Activated CD4-positive, alpha-beta T cell treated with anti-CD3 and anti-CD28 coated beads for 4 hours (primary cell): ENCODE data around the gene TMEM203.
"Not testable (repeated sequence)": the region's sequence is repeated elsewhere in the genome, so short reads cannot be mapped to it uniquely, and the experiment has no call there.

Source experiments
- DNase-seq, 2 donors: peaks; one replicate each; pipeline ENCODE4 v3.0.0-alpha.2; 2020

TMEM203 gene

DNA sequence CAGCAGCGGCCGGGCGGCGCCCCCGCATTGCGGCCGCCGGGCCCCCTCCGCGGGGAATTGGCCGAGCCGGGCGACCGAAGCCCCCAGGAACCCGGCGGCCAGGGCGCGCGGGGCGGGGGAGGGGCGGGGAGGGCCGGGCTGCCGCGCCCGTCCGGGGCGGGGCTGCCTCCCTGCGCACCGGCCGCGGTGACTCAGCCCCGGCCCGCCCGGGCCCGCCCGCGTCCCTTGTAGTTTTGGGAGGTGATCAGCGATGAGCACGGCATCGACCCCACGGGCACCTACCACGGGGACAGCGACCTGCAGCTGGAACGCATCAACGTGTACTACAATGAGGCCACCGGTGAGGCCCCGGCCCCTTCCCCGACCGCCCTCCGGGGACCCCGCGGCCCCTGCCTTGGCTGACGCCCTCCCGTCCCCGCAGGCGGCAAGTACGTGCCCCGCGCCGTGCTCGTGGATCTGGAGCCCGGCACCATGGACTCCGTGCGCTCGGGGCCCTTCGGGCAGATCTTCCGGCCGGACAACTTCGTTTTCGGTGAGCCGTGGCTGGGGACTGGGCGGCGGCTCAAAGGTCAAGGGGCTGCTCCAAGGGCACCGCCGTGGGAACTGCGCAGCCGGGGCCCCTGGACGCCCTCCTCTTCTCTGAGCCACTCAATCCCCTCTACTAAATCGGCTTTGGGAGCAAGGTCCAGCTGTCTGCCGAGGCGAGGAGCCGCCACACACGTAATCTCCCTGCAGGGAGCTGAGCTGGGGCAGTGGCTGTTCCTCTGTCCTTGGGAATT is 36.2 kb upstream of the TMEM203 start:
- peak; percentile 74 to 79 for DNase-seq

DNA sequence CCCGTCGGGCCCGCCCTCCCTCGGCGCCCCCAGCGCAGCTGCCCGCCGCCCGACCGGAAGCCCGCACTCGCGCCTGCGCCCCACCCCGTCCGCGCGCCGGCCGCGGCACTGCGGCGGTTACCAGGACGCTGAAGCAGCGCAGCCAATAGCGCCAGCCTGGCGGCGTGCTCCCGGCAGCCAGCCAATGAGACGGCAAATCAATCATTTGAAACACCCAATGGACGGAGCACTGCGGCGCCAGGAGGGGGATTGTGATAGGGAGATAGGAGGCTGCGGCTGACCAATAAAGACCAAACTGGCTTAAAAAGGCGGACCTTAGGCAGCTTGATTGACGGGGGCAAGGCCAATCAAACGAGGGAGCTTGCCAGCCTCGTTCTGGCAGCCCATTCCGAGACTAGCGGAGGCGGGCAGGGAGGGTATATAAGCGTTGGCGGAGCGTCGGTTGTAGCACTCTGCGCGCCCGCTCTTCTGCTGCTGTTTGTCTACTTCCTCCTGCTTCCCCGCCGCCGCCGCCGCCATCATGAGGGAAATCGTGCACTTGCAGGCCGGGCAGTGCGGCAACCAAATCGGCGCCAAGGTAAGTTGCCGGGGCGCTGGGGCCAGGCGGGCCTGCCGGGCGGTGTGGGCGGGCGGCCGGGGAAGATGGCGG is 35.5 kb upstream of the TMEM203 start, which contains the start of gene TUBB4B:
Gene TUBB4B (plus strand): TSS at position 447 of the 649 bp plus-strand sequence. CDS start 74 bp downstream, at position 521.
- peak; percentile 97 to 98 for DNase-seq

GRCh38 chr9:137240318-137240840 is 34.9 kb upstream of the TMEM203 start:
- DNase-seq, result peak; percentile 62 to 74

GRCh38 chr9:137239541-137240200 is 34.2 kb upstream of the TMEM203 start:
- not testable (repeated sequence) for DNase-seq

GRCh38 chr9:137237759-137238726 is 32.6 kb upstream of the TMEM203 start:
- no peak for DNase-seq

DNA sequence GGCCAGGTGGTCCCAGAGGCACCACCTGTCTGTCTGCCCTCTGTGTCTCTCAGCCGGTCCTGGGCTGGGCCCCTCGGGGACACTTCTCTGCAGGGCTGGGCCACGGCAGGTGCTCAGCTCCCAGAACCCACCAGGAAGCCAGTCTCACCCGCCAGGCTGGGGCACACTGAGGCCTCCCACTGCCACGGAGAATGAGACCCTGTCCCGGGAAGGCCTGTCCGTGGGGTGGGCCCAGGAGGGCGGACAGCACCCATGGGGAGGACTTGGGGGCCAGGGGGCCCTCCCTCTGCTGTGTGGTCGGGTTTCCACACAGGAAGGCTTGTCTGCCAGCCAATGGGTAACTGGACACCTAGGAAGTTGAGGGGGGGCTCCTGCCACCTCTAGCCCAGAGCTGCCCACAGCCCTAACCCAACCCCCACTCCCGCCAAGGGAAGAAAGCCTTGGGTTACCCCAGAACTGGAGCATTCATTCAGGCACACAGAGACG is 31.5 kb upstream of the TMEM203 start:
- no peak for DNase-seq

DNA sequence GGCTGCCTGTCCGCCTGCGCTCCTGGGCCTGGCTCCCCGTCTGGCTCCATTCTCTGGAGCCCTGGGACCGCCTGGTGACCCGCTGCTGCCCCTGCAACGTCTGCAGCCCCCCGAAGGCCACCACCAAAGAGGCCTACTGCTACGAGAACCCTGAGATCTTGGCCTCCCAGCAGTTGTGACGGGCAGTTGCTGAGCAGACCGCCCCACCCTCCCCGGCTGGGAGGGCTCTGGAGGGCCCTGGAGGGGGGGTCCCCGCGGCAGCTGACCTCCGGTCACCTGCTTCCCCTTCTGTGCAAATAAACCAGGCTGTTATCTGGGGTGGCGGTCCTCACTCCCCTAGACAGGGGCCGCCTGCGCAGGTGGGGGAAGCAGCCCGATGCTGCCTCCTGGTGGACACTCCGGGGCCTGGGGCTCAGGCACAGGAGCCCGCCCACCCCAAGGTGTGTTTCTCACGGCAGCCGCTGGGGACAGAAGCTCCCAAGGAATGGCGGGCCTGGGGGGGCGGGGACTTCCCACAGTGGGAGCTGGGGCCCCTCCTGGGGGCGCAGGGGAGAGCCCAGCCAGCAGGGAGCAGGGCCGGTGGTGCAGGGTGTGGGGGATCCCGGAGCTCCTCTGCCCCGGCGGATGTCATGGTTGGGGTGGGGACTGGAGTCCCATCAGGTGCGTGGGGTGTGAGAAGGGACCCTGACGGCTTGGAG is 30.9 kb upstream of the TMEM203 start:
- peak; percentile 91 to 93 for DNase-seq

DNA sequence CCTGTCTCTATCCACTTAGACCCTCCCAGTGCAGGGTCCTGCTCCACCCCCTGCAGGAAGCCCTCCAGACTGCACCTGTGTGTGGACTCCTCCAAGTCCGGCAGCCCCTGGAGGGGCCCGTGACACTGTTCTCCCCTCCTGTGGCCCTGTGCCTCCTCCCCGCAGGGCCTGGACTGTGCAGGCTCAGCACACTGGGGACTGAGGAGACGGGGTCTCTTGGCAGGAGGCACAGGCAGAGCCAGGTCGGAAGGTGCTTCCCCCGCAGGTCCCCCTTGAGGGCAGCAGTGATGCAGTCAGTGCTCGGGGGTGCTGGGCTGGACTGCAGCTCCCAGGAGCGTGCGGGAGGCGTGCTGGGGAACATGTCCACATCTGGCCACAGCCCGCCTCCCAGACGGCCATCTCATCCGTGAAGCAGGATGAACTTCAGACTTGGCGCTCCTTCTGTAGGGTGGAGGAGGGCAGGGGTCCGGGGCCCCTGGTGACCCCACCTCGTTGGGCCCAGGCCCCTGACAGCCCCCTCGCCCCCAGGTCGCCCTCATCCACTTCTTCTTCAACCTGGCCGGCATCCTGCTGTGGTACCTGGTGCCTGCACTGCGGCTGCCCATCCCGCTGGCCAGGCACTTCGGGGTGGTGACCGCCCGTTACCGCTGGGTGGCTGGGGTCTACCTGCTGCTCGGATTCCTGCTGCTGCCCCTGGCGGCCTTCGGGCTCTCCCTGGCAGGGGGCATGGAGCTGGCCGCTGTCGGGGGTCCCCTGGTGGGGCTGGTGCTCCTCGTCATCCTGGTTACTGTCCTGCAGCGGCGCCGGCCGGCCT is 30.2 kb upstream of the TMEM203 start:
- no peak for DNase-seq

DNA sequence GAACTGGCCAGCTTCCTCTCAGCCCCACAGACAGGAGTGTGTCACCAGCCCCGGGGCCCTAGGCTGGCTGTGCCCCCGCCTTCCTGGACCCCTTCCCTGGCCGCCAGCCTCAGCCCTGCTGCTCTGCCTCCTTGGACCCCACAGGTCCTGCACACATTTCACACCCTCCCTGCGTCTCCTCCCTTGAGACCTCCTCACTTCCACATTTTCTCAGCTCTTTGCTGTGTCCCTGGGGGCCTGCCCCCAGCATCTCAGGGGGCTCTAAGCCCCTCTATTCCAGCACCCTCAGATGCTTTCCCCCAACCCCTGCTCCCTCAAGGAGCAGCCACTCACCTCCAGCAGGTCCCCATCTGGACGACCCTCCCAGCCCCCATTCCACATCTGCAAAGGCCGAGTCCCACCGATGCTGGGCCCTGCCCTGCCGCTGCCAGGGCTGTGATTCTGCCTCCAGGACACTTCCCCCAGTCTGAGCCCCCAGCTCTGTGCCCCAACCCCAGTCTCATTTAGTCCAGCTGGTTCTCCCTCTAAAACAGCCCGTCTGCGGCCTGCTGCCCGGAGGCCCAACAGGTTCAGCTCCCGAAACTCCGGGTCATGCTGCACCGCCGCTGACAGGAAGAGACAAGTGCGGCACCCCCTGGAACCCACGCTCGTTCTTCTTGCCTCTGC is 29.4 kb upstream of the TMEM203 start:
- no peak for DNase-seq

DNA sequence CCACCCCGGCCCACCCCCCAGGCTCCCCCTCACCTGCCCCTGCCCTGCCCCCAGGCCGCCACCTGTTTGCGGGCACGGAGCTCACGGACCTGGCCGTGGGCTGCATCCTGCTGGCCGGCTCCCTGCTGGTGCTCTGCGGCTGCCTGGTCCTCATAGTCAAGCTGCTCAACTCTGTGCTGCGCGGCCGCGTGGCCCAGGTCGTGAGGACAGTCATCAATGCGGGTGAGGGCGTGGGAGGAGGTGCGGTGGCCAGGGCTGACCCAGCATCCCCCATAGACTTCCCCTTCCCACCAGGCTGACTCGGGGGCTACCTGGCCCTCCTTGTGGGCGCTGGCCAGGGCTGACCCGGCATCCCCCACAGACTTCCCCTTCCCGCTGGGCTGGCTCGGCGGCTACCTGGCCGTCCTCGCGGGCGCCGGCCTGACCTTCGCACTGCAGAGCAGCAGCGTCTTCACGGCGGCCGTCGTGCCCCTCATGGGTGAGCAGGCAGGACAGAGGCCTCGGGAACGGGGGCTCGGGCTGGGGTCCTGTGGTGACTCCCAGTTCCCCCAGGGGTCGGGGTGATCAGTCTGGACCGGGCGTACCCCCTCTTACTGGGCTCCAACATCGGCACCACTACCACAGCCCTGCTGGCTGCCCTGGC is 28.7 kb upstream of the TMEM203 start:
- DNase-seq, result no peak

GRCh38 chr9:137233143-137233980 is 27.9 kb upstream of the TMEM203 start:
- no peak for DNase-seq

DNA sequence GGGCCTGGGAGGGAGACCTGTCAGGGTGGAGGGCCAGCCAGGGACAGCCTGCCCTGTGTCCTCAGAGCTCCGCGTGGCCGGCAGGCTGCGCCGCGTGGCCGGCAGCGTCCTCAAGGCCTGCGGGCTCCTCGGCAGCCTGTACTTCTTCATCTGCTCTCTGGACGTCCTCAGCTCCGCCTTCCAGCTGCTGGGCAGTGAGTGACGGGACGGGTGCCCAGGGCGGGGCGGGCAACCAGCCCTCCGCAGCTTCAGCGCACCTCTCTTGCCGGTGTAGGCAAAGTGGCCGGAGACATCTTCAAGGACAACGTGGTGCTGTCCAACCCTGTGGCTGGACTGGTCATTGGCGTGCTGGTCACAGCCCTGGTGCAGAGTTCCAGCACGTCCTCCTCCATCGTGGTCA is 27.1 kb upstream of the TMEM203 start:
- no peak for DNase-seq

DNA sequence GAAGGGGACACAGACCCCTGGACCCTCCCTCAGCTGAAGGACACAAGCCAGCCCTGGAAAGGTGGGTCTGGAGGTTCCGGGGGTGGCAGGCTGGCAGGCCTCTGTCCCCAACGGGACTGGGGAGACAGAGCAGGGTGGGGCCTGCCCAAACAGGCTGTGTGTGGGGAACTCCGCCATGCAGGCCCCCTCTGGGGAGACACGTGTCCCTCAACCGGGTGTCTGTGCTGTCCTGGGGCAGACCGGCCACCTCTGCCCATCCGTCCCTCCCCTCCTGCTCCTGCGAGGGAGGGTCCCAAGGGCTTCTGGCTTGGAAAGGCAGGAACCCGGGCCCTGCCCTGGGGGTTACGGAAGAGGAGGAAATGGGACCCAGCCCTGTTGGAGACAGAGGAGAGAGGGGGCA is 26.7 kb upstream of the TMEM203 start:
- no peak for DNase-seq

- DNase-seq, result no peak
Measured at GRCh38 chr9:137231372-137232039, 26.1 kb upstream of the TMEM203 start.

DNA sequence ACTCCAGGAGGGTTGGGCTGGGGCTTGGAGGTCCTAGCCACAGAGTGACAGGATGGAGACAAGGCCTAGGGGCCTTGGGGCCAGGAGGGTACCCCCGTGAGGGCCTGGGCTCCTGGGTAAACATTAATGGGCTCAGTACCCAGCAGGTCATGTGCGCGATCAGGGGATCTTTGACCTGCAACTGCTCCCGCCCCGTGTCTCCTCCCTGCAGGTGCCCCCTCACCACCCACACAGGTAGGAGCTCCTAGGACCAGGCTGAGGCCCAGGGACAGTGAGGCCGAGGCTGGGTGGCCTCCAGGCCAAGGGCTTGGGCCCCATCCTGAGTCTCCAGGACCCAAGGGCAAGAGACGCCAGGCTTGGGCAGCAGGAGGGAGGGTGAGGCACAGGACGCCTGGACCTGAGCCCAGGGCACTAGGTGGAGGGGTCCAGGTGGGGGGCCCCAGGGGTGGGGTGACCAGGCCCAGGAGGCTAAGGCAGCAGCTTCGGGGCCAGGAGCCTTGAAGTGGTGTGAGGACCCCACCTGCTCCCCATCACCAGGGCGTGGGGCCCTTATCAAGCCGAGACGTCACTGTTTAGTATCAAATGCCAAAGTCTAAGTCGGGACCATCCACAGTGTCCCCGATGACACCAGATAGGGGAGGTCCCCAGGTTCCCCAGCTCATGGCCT is 25.4 kb upstream of the TMEM203 start, which contains the start of gene SLC34A3:
Gene SLC34A3 (plus strand): TSS at position 197 of the 667 bp plus-strand sequence. CDS start 802 bp downstream, outside the sequence.
- no peak for DNase-seq

- no peak for DNase-seq
Measured at GRCh38 chr9:137229903-137230704, 24.7 kb upstream of the TMEM203 start.
